Activated CD8-positive, alpha-beta memory T cell treated with anti-CD3 and anti-CD28 coated beads for 24 hours (primary cell): Measurements from ENCODE around the gene ZNF211.

Experiments
- DNase-seq: peaks from one replicate; pipeline ENCODE4 v3.0.0-alpha.2; 2020

ZNF211 gene

DNA sequence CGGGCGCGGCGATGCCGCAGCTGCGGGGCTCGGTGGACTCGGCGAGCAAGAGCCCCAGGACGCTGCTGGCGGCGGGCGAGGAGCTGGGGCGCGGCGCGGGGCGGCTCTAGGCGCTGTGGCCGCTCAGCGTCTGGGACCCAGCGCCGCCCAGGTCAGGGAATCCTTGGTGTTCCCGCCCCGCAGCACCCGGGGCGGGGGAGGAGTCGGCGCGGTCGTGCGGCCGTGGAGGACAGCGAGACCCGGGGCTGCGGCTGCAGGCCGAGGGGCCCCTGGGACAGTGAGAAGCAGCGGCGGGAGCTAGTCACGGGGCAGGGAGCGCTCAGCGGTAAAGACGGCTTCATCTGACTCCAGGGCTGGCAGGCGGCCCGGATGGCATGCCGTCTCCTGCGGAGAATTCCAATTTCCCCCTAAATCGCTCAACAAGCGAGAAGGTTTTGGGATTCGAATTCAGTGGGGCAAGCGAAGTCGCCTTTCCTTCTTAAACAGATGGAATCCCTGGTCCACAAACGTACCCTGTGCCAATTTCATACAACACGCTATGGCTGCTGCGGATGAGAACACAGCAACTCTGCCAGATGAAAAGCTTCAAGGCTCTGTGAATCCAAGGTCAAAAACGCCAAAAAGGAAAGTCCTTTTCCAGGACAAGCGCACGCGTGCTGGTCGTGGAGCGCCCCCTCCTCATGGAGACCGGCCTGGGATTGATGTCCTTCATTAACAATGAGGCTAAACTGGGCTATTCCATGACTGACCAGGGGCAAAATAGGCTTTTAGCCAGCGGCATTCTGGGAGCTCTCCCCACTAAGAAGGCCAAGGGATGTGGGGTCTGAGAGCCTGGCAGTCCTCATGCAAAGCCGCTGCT, 31.5 kb downstream of the ZNF211 start:
- no peak for DNase-seq

DNA sequence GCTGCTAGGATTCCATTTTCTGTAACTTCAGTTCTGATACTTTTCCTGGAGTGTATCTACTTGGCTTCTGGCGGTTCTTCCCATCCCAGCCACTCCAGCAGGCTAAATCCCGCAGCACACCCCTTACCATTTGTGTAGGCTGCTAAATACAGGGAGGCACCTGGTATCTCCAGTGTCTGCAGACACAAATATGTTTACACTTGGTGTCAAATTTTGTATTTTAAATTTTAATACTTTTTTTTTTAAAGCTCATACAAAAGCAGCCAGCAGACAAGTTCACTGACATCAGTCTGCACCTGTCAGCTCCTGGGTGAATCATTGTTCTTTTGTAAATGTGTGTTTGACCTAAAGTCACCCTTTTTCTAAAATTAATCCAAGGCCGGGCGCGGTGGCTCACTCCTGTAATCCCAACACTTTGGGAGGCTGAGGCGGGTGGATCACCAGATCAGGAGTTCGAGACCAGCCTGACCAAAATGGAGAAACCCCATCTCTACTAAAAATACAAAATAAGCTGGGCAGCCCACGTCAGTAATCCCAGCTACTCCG, 32.4 kb downstream of the ZNF211 start:
- no peak for DNase-seq

DNA sequence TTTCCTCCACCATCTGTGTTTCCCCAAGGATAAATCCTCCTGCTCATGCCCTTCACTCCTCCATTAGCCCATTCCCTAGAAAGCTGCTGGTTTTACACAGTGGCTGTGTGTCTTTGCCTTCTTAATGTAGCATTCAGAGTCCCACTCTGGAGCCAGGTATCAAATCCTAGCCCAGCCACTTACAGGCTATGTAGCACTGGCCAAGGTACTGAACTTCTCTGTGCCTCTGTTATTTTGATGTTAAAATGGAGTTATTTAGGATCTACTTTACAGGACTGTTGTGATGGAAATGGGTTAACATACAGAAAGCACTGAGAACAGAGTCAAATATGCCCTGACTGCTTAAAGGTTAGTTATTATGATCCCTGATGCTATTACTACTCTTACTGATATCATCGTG, 34.3 kb downstream of the ZNF211 start:
- DNase-seq = no peak

DNA sequence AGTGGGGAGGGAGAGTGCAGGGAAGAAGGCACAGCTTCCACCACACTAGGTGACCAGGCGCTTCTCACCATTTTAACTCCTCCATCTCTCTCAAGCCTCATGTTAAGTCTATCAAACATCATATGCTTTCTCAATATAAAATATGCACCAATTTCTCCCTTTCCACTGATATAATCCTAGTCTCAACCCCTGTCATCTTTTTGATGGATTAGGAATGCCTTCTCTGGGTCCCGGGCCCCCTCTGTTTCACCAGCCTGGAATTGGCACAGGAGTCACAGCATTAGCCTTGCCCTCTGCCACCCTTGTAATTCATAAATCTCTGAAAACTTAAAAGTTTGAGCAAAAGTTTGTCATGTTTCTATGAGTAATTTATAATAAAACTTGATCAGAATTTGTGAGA, 35.7 kb downstream of the ZNF211 start, which contains the start of gene ZSCAN4:
Gene ZSCAN4 (plus strand): TSS at position 301 of the 400 bp plus-strand sequence. CDS start 7,211 bp downstream, outside the sequence.
- DNase-seq = no peak

DNA sequence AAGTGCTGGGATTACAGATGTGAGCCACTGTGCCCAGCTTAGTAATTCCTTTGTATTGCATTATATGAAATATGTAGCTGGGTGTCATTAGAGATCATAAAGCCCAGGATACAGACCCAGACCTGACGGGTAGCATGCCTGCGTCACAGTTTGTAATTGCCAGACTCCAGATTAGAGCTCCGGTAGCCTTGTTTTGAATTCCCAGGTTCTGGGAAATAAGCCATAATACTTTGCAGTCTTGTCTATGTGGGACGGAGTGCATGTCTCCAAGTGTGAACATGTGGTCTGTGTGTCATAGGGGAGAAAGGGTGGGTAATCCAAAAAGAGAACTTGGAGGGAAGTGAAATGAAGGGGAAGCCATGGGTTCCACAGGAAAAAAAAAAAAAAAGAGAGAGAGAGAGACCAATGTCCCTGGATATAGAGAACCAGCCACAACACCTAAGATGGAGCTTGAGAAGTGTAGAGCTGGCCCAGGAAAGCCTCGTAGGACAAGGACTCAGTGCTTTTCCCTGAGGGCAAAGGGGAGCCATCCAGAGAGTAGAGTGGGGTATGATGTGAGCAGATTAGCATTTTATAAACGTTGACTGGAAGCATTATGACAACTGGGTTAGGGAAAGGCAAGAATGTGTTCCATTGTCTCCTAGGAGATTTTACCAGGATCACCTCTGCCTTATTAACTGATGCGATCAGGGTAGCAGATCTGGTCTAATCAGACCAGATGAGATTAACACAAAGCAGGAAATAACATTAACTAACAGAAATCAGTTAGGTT, 38.3 kb downstream of the ZNF211 start:
- no peak for DNase-seq

DNA sequence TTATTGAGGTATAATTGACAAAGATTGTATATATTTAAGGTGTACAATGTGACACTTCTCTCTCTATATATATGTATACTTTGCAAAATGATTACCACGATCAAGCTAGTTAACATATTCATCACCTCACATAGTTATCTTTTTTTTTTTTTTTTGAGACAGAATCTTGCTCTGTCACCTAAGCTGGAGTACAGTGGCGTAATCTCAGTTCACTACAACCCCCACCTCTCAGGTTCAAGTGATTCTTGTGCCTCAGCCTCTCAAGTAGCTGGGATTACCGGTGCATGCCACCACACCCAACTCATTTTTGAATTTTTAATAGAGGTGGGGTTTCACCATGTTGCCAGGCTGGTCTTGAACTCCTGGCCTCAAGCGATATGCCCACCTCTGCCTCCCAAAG, 39.5 kb downstream of the ZNF211 start:
- no peak for DNase-seq

DNA sequence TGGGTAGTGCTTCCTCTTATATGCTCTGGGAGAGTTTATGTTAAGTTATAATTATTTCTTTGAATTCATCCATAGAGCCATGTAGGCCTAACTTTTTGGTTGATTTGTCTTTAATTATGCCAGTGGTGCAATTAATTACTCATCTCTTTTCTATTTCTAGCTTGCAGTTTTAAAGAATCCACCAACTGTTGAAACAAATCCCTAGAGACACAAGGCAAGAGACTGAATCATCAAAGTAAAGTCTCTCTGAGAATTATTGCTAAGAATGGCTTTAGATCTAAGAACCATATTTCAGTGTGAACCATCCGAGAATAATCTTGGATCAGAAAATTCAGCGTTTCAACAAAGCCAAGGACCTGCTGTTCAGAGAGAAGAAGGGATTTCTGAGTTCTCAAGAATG, 42.9 kb downstream of the ZNF211 start:
- DNase-seq = no peak

DNA sequence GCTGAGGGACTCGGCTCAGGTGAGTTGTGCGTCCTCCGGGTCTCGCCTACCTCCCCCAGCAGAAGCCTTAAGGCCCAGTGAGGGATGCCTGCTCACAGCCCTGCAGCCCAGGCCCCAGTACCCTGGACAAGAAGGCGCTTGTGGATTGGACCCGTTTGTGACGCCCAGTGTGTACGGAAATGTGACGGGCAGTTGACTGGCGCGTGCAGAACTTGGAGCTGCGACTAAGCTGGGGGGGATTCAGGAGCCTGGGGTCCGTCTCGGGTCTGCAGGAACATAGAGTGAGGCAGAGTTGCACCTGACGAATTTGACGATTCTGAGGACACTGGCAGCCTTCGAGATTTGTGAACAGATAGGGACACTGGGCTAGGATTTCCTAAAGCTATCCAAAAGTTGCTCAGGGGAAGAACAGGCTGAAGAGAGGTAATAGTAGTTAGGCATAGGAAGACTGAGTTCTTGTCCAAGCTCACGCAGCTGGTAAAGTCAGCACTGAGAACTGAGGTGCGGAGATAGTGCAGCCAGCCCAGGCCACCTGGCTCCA, 49.3 kb downstream of the ZNF211 start:
- DNase-seq = no peak

DNA sequence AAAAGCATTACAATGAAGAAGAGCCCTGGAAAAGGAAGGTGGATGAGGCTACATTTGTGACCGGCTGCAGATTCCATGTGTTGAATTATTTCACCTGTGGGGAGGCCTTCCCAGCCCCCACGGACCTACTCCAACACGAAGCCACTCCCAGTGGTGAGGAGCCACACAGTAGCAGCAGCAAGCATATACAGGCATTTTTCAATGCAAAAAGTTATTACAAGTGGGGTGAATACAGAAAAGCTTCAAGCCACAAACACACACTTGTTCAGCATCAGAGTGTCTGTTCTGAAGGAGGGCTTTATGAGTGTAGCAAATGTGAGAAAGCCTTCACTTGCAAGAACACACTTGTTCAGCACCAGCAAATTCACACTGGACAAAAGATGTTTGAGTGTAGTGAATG, 53.8 kb downstream of the ZNF211 start:
- DNase-seq = no peak

DNA sequence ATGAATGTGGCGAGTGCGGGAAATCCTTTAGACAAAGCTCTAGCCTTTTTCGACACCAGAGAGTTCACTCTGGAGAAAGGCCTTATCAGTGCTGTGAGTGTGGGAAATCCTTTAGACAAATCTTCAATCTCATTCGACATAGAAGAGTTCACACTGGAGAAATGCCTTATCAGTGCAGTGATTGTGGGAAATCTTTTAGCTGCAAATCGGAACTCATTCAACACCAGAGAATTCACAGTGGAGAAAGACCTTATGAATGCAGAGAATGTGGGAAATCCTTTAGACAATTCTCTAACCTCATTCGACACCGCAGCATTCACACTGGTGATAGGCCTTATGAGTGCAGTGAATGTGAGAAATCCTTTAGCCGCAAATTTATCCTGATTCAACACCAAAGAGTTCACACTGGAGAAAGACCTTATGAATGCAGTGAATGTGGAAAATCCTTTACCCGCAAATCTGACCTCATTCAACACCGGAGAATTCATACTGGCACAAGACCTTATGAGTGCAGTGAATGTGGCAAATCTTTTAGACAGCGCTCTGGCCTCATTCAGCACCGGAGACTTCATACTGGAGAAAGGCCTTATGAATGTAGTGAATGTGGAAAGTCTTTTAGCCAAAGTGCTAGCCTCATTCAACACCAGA, 54.5 kb downstream of the ZNF211 start:
- no peak for DNase-seq

DNA sequence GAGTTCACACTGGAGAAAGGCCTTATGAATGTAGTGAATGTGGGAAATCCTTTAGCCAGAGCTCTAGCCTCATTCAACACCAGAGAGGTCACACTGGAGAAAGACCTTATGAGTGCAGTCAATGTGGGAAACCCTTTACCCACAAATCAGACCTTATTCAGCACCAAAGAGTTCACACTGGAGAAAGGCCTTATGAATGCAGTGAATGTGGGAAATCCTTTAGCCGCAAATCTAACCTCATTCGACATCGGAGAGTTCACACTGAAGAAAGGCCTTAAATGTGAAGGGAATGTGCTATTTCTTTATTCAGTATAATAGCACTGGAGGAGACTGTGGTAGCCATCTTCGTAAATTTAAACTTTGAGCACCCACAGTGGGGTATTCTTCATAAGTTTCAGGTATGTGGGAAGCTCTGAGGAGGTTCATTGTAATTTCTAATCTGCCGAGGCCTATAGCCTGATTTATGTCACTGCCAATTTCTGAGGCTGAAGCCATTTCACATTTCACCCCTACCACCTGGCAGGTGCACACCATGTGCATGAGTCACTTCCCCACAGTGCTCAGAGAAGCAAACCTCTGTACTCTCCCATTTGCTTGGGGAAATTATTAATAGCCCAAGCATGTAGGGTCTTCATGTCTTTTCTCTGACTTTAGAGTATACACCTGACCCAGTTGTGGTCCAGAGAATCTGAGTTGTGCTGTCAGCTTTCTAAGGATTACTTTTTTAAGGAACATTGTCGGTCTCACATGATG, 55.2 kb downstream of the ZNF211 start:
- DNase-seq = no peak

DNA sequence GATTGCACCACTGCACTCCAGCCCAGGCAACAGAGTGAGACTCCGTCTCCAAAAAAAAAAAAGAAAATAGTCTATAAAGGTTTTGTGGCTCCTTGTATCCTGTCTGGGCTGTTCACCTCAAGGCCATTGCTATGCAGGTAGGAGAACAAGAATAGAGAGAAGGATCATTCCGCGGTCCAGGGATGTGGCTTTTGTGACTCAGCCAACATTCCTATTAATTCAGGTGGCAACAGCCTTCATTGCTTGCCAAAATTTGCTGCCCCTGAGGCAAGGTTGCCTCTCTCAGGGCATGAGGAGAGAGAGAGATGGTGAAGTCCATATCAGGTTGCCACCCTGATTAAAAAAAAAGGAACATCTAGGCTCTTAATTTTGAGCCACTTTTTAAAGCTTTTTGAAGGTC, 56.8 kb downstream of the ZNF211 start:
- DNase-seq = no peak
